A549 (cell line): ENCODE results near the gene ZNF423.

ENCODE experiments used
- BCL3 ChIP-seq: fragments of >200 bp; sonication (Bioruptor Twin); formaldehyde crosslinking; IDR thresholded peaks from 3 replicates; pipeline ENCODE4 v1.6.1; 2016
- CTCF ChIP-seq: fragments of >200 bp; sonication (Bioruptor Twin); formaldehyde crosslinking; IDR thresholded peaks from 3 replicates; pipeline ENCODE4 v1.5.1; 2016
- EHMT2 ChIP-seq: fragments of 200-600 bp; sonication (generic); IDR thresholded peaks from 2 replicates; pipeline ENCODE4 v1.6.1; 2016; ENCODE audit warnings: antibody characterized with exemption, low read depth, mild to moderate bottlenecking, moderate library complexity
- EP300 ChIP-seq, 2 experiments: fragments of >200 bp; sonication (Bioruptor Twin); formaldehyde crosslinking; IDR thresholded peaks; 2 replicates in 1 of 2; 3 replicates in 1 of 2; pipeline ENCODE4 v1.6.1; 2016 to 2017
- GATA3 ChIP-seq: IDR thresholded peaks from 2 replicates; pipeline ENCODE4 v1.6.1; 2012; ENCODE audit warnings: borderline replicate concordance
- HDAC2 ChIP-seq: fragments of 200-600 bp; sonication (generic); IDR thresholded peaks from 2 replicates; pipeline ENCODE4 v1.6.1; 2016
- MAFK ChIP-seq: fragments of 450-650 bp; IDR thresholded peaks from 2 replicates; pipeline ENCODE4 v1.6.1; 2014; ENCODE audit not compliant: partially characterized antibody
- POLR2A ChIP-seq: IDR thresholded peaks from 2 replicates; pipeline ENCODE4 v1.6.1; 2012; ENCODE audit warnings: mild to moderate bottlenecking, low read length
- POLR2AphosphoS2 ChIP-seq: conservative IDR thresholded peaks from 2 replicates; pipeline ENCODE4 v1.6.1; 2012; ENCODE audit warnings: low read length, improper control_type of control experiment, inconsistent platforms
- TF ChIP-seq, protein P1 (sequence below): fragments of 250-450 bp; sonication (Bioruptor Pico); IDR thresholded peaks from 2 replicates; pipeline ENCODE4 v1.5.0; 2021; ENCODE audit warnings: mild to moderate bottlenecking, moderate library complexity, borderline replicate concordance

DNA sequence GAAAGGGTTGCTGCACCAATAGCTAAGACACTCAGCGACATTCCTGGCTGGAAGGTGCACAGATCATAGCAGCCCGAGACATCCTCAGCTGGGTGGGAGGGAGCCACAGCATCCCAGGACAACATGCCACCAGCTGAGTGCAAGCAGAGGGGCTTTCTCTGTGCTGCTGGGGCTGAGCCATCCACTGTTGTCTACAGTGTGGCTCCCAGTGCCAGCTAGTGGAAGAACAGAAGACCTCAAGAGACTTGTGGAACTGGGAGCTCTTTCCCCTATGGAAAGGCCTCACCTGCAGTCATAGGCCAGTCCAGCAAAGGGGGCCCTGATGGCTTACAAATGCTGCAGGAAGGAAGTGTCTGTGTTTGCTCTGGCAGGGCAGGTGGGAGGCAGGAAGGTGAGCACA lies 351.3 kb downstream of the ZNF423 start:
- no peak for TF ChIP-seq BCL3
- no peak for TF ChIP-seq CTCF
- TF ChIP-seq EHMT2, result no peak
- TF ChIP-seq HDAC2, result no peak
- no peak for TF ChIP-seq GATA3
- TF ChIP-seq EP300 (IDR thresholded peaks at IDR 0.05), result no peak
- TF ChIP-seq, protein P1, sequence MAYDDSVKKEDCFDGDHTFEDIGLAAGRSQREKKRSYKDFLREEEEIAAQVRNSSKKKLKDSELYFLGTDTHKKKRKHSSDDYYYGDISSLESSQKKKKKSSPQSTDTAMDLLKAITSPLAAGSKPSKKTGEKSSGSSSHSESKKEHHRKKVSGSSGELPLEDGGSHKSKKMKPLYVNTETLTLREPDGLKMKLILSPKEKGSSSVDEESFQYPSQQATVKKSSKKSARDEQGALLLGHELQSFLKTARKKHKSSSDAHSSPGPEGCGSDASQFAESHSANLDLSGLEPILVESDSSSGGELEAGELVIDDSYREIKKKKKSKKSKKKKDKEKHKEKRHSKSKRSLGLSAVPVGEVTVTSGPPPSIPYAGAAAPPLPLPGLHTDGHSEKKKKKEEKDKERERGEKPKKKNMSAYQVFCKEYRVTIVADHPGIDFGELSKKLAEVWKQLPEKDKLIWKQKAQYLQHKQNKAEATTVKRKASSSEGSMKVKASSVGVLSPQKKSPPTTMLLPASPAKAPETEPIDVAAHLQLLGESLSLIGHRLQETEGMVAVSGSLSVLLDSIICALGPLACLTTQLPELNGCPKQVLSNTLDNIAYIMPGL (CRISPR knock-in tag), result no peak
- no peak for TF ChIP-seq MAFK
- no peak for TF ChIP-seq POLR2A
- TF ChIP-seq POLR2AphosphoS2, result no peak
